Glomerular visceral epithelial cell (primary cell): ENCODE data around the gene PNN.

Source experiments
- DNase-seq: peaks from one replicate; pipeline ENCODE4 v3.0.0-alpha.2; 2016; ENCODE audit errors: extremely low spot score

Gene PNN

DNA sequence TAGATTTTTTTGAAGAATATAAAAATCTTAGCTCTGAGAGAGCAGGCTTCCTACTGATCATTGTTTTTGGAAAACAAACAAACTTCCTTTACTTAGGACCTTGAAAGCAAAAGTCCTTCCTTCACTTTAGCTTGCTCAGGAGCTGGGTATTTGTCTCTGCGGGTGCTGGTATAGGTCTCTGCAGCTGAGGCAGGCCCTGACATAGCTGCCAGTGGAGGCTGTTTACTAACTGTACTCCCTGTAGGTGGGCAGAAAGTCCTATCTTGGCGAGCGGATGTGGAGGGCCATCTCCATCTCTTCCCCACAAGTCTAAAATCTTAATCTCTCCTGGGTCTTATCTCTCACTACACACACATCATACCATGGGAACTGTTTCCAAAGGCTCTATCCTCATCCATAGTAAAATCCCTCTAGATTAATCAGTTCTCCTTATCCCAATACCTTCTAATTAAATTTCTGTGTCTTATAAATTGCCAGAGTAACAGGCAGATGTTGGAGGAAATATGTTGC is 54.6 kb downstream of the PNN start:
- no peak for DNase-seq

DNA sequence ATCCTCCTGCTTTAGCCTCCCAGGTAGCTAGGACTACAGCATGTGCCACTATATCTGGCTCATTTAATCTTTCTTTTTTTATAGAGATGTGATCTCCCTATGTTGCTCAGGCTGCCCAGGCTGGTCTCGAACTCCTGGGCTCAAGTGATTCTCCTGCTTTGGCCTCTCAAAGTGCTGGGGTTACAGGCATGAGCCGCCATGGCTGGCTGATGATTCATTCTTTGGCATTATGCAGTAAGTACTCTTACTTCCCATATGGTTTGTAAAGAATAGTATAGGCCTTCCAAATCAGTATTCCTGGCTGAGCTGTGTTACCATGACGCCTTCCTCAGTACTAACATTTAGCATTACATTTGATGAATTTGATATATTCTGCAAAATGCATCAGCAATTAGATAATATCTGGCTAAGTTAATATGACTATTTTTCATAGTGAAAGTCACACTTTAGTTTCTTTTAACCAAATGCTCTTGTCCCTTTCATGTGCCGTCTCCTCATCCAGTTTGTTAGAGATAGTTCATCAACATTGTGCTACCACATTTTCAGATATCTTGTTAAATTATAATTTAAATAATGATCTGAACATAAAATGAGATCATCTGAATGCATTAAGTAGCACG is 55.5 kb downstream of the PNN start:
- DNase-seq: no peak

DNA sequence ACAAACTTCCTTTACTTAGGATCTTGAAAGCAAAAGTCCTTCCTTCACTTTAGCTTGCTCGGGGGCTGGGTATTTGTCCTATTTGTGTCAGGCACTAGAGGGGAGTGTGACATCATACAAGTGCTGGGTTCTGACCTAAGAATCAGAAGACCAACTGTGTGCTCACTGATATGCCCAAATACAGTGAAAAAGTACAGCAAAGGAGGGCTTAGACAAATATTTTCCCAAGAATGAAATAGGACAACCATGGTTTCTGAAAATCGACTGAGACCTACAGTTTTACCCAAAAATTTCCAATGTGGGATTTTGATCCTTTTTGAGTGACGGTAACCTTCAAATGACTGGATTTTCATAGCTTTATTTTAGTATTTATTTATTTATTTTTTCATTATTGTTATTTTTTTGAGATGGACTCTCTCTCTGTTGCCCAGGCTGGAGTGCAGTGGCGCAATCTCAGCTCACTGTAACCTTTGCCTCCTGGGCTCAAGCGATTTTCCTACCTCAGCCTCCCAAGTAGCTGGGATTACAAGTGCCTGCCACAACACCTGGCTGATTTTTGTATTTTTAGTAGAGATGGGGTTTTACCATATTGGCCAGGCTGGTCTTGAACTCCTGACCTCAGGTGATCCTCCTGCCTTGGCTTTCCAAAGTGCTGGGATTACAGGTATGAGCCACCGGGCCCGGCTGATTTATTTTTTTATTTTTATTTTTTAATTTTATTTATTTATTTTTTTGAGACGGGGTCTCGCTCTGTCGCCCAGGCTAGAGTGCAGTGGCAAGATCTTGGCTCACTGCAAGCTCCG is 56.9 kb downstream of the PNN start:
- DNase-seq: peak; percentile 50
